Stimulated activated naive CD4-positive, alpha-beta T cell (primary cell): Measurements from ENCODE around the gene NUDT19.
"Not testable (repeated sequence)": the region's sequence is repeated elsewhere in the genome, so short reads cannot be mapped to it uniquely, and the experiment has no call there.

Source experiments
- DNase-seq, 6 experiments: peaks; one replicate each; lab custom pipeline; 2025; lab: John Stamatoyannopoulos, UW

NUDT19 gene

GRCh38 chr19:32675720-32676185, 15.9 kb upstream of the NUDT19 start, which contains the start of gene RGS9BP:
Gene RGS9BP, plus strand, starts transcription at chr19:32675848. Its CDS starts 416 bp downstream, at chr19:32676264.
- peak in 5 of 6 experiments; percentile 37 to 77 (median 63) for DNase-seq

- DNase-seq = peak in 4 of 6 experiments; percentile 10 to 54 (median 34)
Observed at GRCh38 chr19:32676186-32676894, 15.3 kb upstream of the NUDT19 start.

- no peak for DNase-seq
Observed at GRCh38 chr19:32676895-32677359, 14.7 kb upstream of the NUDT19 start.

GRCh38 chr19:32677657-32678056, 14.0 kb upstream of the NUDT19 start:
- DNase-seq = no peak

GRCh38 chr19:32680986-32681385, 10.6 kb upstream of the NUDT19 start:
- DNase-seq = no peak

- DNase-seq = no peak
Observed at GRCh38 chr19:32682317-32682716, 9.3 kb upstream of the NUDT19 start.

GRCh38 chr19:32686847-32687475, 4.7 kb upstream of the NUDT19 start:
- DNase-seq = no peak

GRCh38 chr19:32687681-32688080, 3.9 kb upstream of the NUDT19 start:
- no peak for DNase-seq

- DNase-seq = no peak
Observed at GRCh38 chr19:32688311-32688710, 3.3 kb upstream of the NUDT19 start.

GRCh38 chr19:32691952-32692726, 518 bp downstream of the NUDT19 start:
- DNase-seq = peak; percentile 11 to 71 (median 38)

GRCh38 chr19:32692727-32693061, 1.1 kb downstream of the NUDT19 start:
- DNase-seq = no peak

GRCh38 chr19:32693151-32694108, 1.8 kb downstream of the NUDT19 start:
- peak in 2 of 6 experiments; percentile 5 to 16 for DNase-seq

- not testable (repeated sequence) for DNase-seq
Observed at GRCh38 chr19:32694316-32694715, 2.7 kb downstream of the NUDT19 start.

- DNase-seq = not testable (repeated sequence)
Observed at GRCh38 chr19:32694851-32695250, 3.2 kb downstream of the NUDT19 start.

- DNase-seq = not testable (repeated sequence)
Observed at GRCh38 chr19:32695506-32695905, 3.9 kb downstream of the NUDT19 start.

- DNase-seq = not testable (repeated sequence)
Observed at GRCh38 chr19:32696771-32697170, 5.2 kb downstream of the NUDT19 start.

- peak in 1 of 6 experiments; percentile 6 for DNase-seq
Observed at GRCh38 chr19:32700129-32700528, 8.5 kb downstream of the NUDT19 start.

GRCh38 chr19:32702010-32702409, 10.4 kb downstream of the NUDT19 start:
- no peak for DNase-seq

GRCh38 chr19:32704006-32704405, 12.4 kb downstream of the NUDT19 start:
- not testable (repeated sequence) for DNase-seq

- no peak for DNase-seq
Observed at GRCh38 chr19:32708457-32708856, 16.8 kb downstream of the NUDT19 start.

GRCh38 chr19:32709032-32709431, 17.4 kb downstream of the NUDT19 start:
- no peak for DNase-seq
